ENCODE measurements around the gene EEF1AKMT3. TPM values are rescaled to one million over a fixed set of nuclear protein-coding genes. Genes with fewer than 3 reads are reported as not detected.

The EEF1AKMT3 gene
- total and polyA plus RNA-seq, 9 of the 15 experiments (the other 6 are each of a cell fraction or from before 2014, with no cell fraction given), result 4.1 to 17.2 (median 7.9) TPM

DNA sequence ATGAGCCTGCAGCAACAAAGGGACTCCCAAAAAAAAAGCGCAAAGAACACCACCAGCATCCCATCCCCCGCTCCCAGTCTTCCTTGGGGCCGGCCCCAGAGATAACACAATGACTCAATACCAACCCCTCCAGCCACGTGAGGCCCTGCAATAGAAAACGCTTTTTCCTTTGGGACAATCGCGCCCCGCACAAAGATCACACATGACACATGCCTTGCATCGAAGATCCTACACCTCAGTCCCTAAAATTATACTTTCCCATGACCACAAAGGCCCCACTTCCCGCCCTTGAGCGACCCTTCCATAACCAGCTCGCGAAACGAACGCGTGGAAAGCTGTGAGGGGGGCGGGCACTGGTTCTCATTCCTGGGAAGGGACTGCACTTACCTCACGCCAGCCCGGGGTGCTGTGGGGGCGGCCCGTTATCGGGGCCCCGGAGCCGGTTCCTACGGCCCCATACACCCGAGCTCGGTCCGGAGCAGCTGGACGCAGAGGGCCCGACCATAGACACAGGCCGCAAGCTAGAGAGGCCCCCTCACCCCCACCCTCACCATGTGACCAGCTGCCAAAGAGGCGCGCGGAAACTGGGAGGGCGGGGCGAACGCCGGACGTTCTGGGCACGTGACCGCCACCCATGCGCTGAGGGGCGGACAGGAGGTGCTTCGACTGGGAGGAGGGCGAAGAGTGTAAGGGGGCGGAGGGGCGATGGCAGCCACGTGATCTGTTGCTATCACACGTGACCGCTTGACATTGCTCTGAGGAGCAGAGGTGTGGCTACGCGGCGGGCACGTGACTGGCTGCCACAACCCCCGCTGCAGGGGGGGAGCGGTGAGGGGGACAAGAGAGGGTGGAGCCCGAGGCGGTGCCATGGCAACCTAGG, 20.4 kb upstream of the EEF1AKMT3 start, which contains the start of gene CDK4 (continued):
- TF ChIP-seq ZNF282 (CRISPR knock-in tag; IDR thresholded peaks at IDR 0.05) (0 out of 2 replicates have a peak, but pooled peaks have one; percentile 34), SMAD1 (IDR thresholded peaks at IDR 0.05; ENCODE audit: low read depth, low read length, partially characterized antibody) (no peak), U2AF1 (optimal IDR thresholded peaks at IDR 0.05; ENCODE audit: low read depth, low read length) (no peak), TFAM (CRISPR knock-in tag; conservative IDR thresholded peaks at IDR 0.05) (no peak), YY1 (IDR thresholded peaks at IDR 0.05; ENCODE audit: borderline replicate concordance in 1 of 3, control insufficient read depth in 1 of 3, extremely low read depth in 1 of 3, insufficient read depth in 3 of 3, insufficient read length in 1 of 3, insufficient replicate concordance in 2 of 3, low read depth in 1 of 3, low read length in 2 of 3) (peak in 2 of 3 experiments; percentile 9 to 59), KDM4B (IDR thresholded peaks at IDR 0.05; ENCODE audit: borderline replicate concordance in 2 of 2, low read depth in 1 of 2) (peak in 1 of 2 experiments; percentile 91; a peak in 2 of 4 replicates), GATA2 (CRISPR knock-in tag; IDR thresholded peaks at IDR 0.05) (peak; percentile 76), NR2C1 (IDR thresholded peaks at IDR 0.05) (peak; percentile 73), NR2C1 (tag; IDR thresholded peaks at IDR 0.05) (no peak), SP2 (IDR thresholded peaks at IDR 0.05; ENCODE audit: extremely low read depth, low read depth, low read length, poor library complexity, severe bottlenecking) (peak; percentile 52), ARHGAP35 (IDR thresholded peaks at IDR 0.05; ENCODE audit: partially characterized antibody) (peak; percentile 31), NR3C1 (CRISPR knock-in tag; IDR thresholded peaks at IDR 0.05) (no peak)
- TF ChIP-seq, protein P1, sequence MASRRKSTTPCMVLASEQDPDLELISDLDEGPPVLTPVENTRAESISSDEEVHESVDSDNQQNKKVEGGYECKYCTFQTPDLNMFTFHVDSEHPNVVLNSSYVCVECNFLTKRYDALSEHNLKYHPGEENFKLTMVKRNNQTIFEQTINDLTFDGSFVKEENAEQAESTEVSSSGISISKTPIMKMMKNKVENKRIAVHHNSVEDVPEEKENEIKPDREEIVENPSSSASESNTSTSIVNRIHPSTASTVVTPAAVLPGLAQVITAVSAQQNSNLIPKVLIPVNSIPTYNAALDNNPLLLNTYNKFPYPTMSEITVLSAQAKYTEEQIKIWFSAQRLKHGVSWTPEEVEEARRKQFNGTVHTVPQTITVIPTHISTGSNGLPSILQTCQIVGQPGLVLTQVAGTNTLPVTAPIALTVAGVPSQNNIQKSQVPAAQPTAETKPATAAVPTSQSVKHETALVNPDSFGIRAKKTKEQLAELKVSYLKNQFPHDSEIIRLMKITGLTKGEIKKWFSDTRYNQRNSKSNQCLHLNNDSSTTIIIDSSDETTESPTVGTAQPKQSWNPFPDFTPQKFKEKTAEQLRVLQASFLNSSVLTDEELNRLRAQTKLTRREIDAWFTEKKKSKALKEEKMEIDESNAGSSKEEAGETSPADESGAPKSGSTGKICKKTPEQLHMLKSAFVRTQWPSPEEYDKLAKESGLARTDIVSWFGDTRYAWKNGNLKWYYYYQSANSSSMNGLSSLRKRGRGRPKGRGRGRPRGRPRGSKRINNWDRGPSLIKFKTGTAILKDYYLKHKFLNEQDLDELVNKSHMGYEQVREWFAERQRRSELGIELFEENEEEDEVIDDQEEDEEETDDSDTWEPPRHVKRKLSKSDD (conservative IDR thresholded peaks at IDR 0.05; ENCODE audit: low read length), result no peak
- TF ChIP-seq, protein P2, sequence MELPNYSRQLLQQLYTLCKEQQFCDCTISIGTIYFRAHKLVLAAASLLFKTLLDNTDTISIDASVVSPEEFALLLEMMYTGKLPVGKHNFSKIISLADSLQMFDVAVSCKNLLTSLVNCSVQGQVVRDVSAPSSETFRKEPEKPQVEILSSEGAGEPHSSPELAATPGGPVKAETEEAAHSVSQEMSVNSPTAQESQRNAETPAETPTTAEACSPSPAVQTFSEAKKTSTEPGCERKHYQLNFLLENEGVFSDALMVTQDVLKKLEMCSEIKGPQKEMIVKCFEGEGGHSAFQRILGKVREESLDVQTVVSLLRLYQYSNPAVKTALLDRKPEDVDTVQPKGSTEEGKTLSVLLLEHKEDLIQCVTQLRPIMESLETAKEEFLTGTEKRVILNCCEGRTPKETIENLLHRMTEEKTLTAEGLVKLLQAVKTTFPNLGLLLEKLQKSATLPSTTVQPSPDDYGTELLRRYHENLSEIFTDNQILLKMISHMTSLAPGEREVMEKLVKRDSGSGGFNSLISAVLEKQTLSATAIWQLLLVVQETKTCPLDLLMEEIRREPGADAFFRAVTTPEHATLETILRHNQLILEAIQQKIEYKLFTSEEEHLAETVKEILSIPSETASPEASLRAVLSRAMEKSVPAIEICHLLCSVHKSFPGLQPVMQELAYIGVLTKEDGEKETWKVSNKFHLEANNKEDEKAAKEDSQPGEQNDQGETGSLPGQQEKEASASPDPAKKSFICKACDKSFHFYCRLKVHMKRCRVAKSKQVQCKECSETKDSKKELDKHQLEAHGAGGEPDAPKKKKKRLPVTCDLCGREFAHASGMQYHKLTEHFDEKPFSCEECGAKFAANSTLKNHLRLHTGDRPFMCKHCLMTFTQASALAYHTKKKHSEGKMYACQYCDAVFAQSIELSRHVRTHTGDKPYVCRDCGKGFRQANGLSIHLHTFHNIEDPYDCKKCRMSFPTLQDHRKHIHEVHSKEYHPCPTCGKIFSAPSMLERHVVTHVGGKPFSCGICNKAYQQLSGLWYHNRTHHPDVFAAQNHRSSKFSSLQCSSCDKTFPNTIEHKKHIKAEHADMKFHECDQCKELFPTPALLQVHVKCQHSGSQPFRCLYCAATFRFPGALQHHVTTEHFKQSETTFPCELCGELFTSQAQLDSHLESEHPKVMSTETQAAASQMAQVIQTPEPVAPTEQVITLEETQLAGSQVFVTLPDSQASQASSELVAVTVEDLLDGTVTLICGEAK (IDR thresholded peaks at IDR 0.05), result peak; percentile 65; the same call in 1 of the 2 replicates
- TF ChIP-seq, protein P2 (CRISPR knock-in tag; IDR thresholded peaks at IDR 0.05), result no peak

Measured in K562 (cell line).